Measurements from ENCODE around the gene RBM42.

- TF ChIP-seq POLR2AphosphoS5 (IDR thresholded peaks at IDR 0.05) (no peak), POLR2A (IDR thresholded peaks at IDR 0.05) (no peak)
Observed at GRCh38 chr19:35642312-35642711, 13.5 kb downstream of the RBM42 start.

All from prostate gland (tissue), 1 donor.